Nephron progenitor cell (in vitro differentiated cells): ENCODE measurements around the gene SDR42E1.
"Not testable (repeated sequence)": the region's sequence is repeated elsewhere in the genome, so short reads cannot be mapped to it uniquely, and the experiment has no call there.

Experiments
- DNase-seq: peaks from one replicate; pipeline ENCODE4 v3.0.0; 2021
- H3K27ac Mint-ChIP-seq: 2 replicates; pipeline ENCODE4 v1.8.0; 2021; ENCODE audit warnings: mild to moderate bottlenecking, moderate library complexity, mixed read lengths
- H3K27me3 Mint-ChIP-seq: 2 replicates; pipeline ENCODE4 v1.8.0; 2021; ENCODE audit warnings: mild to moderate bottlenecking, low read depth, mixed read lengths; ENCODE audit not compliant: poor library complexity
- H3K36me3 Mint-ChIP-seq: 2 replicates; pipeline ENCODE4 v1.8.0; 2021; ENCODE audit warnings: low read depth, mixed read lengths
- H3K4me1 Mint-ChIP-seq: 2 replicates; pipeline ENCODE4 v1.8.0; 2021; ENCODE audit warnings: mixed read lengths
- H3K4me3 Mint-ChIP-seq: 2 replicates; pipeline ENCODE4 v1.8.0; 2021; ENCODE audit warnings: mild to moderate bottlenecking, moderate library complexity, mixed read lengths
- H3K9me3 Mint-ChIP-seq: 2 replicates; pipeline ENCODE4 v1.8.0; 2021; ENCODE audit warnings: mild to moderate bottlenecking, moderate library complexity, mixed read lengths
- CTCF ChIP-seq: fragments of 200-600 bp; sonication (generic); IDR thresholded peaks from 2 replicates; pipeline ENCODE4 v1.5.0; 2021; ENCODE audit warnings: antibody characterized with exemption

SDR42E1 gene

DNA sequence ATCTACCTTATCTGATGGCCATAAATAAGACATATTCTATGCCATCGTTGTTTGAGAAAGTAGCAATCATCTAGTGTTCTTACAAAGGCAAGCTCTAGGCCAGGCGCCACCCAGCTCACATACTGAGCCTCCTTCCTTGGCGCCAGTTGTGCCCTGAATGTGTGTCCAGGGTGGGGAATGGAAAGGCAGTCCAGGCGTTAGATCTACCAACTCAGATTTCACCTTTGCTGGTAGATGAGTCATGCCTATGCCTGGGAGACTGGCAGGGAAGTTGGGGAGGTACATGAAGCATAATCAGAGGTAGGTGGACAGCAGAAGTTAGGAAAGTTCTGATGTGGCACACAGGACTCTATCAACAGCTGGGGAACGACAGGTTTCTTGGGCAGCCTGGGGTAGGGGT lies 23.6 kb downstream of the SDR42E1 start:
- Mint-ChIP-seq H3K4me3 (no peak overlapping the region), H3K9me3 (no peaks in the 10 kb centered on the region), H3K4me1 (no peaks in the 10 kb centered on the region), H3K27ac (no peak overlapping the region), H3K36me3 (no peaks in the 10 kb centered on the region), H3K27me3 (peaks cover 7% of the 10 kb centered on the region)
- TF ChIP-seq CTCF, result no peak
- no peak for DNase-seq

DNA sequence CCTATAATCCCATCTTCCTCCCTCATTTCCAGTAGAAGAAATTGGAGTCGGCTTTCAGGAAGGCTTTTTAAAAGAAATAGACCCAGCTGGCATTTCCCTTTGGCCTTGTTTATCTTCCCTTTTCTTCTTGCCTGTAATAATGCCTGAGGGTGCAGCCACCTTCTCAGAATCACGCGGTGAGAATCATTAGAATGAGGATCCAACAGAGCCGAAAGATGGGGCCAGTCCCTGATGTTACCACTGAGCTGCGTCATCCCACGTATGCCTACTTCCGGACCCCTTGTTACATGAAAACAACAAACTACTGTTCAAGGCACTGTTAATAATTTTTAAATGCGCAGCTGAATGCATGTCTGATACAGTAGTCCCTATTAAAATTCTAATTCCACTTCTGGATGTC lies 24.1 kb downstream of the SDR42E1 start:
- Mint-ChIP-seq H3K9me3 (no peaks in the 10 kb centered on the region), H3K27ac (no peak overlapping the region), H3K4me3 (no peak overlapping the region), H3K36me3 (no peaks in the 10 kb centered on the region), H3K4me1 (no peaks in the 10 kb centered on the region), H3K27me3 (peaks cover 7% of the 10 kb centered on the region)
- no peak for TF ChIP-seq CTCF
- no peak for DNase-seq

GRCh38 chr16:81977335-81977942 lies 33.8 kb downstream of the SDR42E1 start:
- DNase-seq, H3K4me3 Mint-ChIP-seq, H3K4me1 Mint-ChIP-seq, H3K27me3 Mint-ChIP-seq, H3K27ac Mint-ChIP-seq: not testable (repeated sequence)
- peaks cover 16% of the 10 kb centered on the region for H3K36me3 Mint-ChIP-seq
- peaks cover 57% of the 10 kb centered on the region for H3K9me3 Mint-ChIP-seq

- H3K36me3 Mint-ChIP-seq, result peaks cover 16% of the 10 kb centered on the region
- H3K4me1 Mint-ChIP-seq, result no peaks in the 10 kb centered on the region
- no peak overlapping the region for H3K27ac Mint-ChIP-seq
- peaks cover 74% of the 10 kb centered on the region for H3K9me3 Mint-ChIP-seq
- DNase-seq, result no peak
- no peaks in the 10 kb centered on the region for H3K27me3 Mint-ChIP-seq
- no peak for TF ChIP-seq CTCF
- H3K4me3 Mint-ChIP-seq, result no peak overlapping the region
Observed at GRCh38 chr16:81975637-81976036, 35.6 kb downstream of the SDR42E1 start.

- Mint-ChIP-seq H3K36me3 (peaks cover 16% of the 10 kb centered on the region), H3K4me3 (no peak overlapping the region), H3K4me1 (no peaks in the 10 kb centered on the region), H3K27me3 (no peaks in the 10 kb centered on the region), H3K27ac (no peak overlapping the region), H3K9me3 (peaks cover 85% of the 10 kb centered on the region)
- DNase-seq, result no peak
- no peak for TF ChIP-seq CTCF
Observed at GRCh38 chr16:81973737-81974136, 37.5 kb downstream of the SDR42E1 start.

- no peak overlapping the region for H3K27ac Mint-ChIP-seq
- H3K36me3 Mint-ChIP-seq, result peaks cover 11% of the 10 kb centered on the region
- no peaks in the 10 kb centered on the region for H3K27me3 Mint-ChIP-seq
- TF ChIP-seq CTCF, result no peak
- peaks cover 85% of the 10 kb centered on the region for H3K9me3 Mint-ChIP-seq
- no peak overlapping the region for H3K4me3 Mint-ChIP-seq
- no peak for DNase-seq
- no peaks in the 10 kb centered on the region for H3K4me1 Mint-ChIP-seq
Observed at GRCh38 chr16:81971853-81972252, 39.4 kb downstream of the SDR42E1 start.
